DND-41 (cell line): ENCODE data around the gene PKNOX1.
"Not testable (repeated sequence)": the region's sequence is repeated elsewhere in the genome, so short reads cannot be mapped to it uniquely, and the experiment has no call there.

ENCODE experiments used
- ATAC-seq: fragments of 200-7000 bp; cut with Tn5 transposase; 3 replicates; pipeline ENCODE4 v1.9.1; 2021; ENCODE audit warnings: low read depth; ENCODE audit not compliant: insufficient read depth
- DNase-seq: peaks from one replicate; pipeline ENCODE4 v3.0.0-alpha.2; 2020
- H2AFZ ChIP-seq: 2 replicates; pipeline ENCODE4 v1.6.0; 2012; ENCODE audit warnings: low read depth, low read length
- H3K27ac ChIP-seq: 2 replicates; pipeline ENCODE4 v1.5.1; 2012; ENCODE audit warnings: low read length, inconsistent platforms
- H3K27me3 ChIP-seq: fragments of 200-600 bp; sonication (generic); 2 replicates; pipeline ENCODE4 v1.6.0; 2012; ENCODE audit warnings: low read length, mild to moderate bottlenecking, inconsistent platforms; ENCODE audit not compliant: insufficient read depth, poor library complexity
- H3K36me3 ChIP-seq: 2 replicates; pipeline ENCODE4 v1.5.1; 2012; ENCODE audit warnings: low read length, inconsistent platforms; ENCODE audit not compliant: insufficient read depth
- H3K4me1 ChIP-seq: 2 replicates; pipeline ENCODE4 v1.5.1; 2012; ENCODE audit warnings: mild to moderate bottlenecking, low read length; ENCODE audit not compliant: insufficient read depth
- H3K4me2 ChIP-seq: 2 replicates; pipeline ENCODE4 v1.6.0; 2012; ENCODE audit warnings: mild to moderate bottlenecking, moderate library complexity, low read length, inconsistent platforms; ENCODE audit not compliant: insufficient read depth
- H3K4me3 ChIP-seq, 2 experiments: fragments of 200-600 bp in 1 of 2; shearing (Covaris generic) in 1 of 2; 2 replicates each; pipeline ENCODE4 v1.5.1; 2012 to 2016; ENCODE audit warnings: inconsistent platforms in 2 of 2, low read length in 2 of 2, mild to moderate bottlenecking in 2 of 2, low read depth in 1 of 2, moderate library complexity in 1 of 2
- H3K79me2 ChIP-seq: 2 replicates; pipeline ENCODE4 v1.6.0; 2012; ENCODE audit warnings: low read length, inconsistent platforms; ENCODE audit not compliant: insufficient read depth
- H3K9ac ChIP-seq: 2 replicates; pipeline ENCODE4 v1.6.0; 2012; ENCODE audit warnings: low read depth, mild to moderate bottlenecking, inconsistent platforms, low read length, moderate library complexity
- H3K9me3 ChIP-seq: 2 replicates; pipeline ENCODE4 v1.5.1; 2012; ENCODE audit warnings: low read length, moderate library complexity, mild to moderate bottlenecking, inconsistent platforms; ENCODE audit not compliant: insufficient read depth, severe bottlenecking
- H4K20me1 ChIP-seq: 2 replicates; pipeline ENCODE4 v1.6.0; 2012; ENCODE audit warnings: low read length; ENCODE audit not compliant: insufficient read depth
- EZH2 ChIP-seq: IDR thresholded peaks from 3 replicates; pipeline ENCODE4 v1.6.1; 2012; ENCODE audit warnings: borderline replicate concordance, low read depth, mild to moderate bottlenecking, moderate library complexity, low read length, inconsistent platforms; ENCODE audit not compliant: severe bottlenecking
- TF ChIP-seq, protein P1 (sequence below): IDR thresholded peaks from 2 replicates; pipeline ENCODE4 v1.5.1; 2012; ENCODE audit warnings: borderline replicate concordance, low read length, moderate library complexity, mild to moderate bottlenecking; ENCODE audit not compliant: poor library complexity, severe bottlenecking; ENCODE audit errors: extremely low read depth

The PKNOX1 gene

DNA sequence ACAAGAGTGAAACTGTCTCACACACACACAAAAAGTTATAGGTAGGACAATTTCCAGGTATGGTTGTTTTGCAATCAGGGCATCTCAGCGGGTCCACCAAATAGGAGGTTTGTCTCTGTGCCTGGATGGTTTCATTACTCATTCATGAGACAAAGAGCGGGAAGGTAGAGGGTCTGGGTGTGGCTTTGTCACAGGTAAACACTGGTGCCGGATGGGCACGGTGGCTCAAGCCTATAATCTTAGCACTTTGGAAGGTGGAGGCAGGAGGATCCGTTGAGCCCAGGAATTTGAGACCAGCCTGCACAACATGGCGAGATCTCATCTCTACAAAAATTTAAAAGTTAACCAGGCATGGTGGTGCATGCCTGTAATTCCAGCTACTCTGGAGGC lies 32.7 kb upstream of the PKNOX1 start:
- no peak for DNase-seq

DNA sequence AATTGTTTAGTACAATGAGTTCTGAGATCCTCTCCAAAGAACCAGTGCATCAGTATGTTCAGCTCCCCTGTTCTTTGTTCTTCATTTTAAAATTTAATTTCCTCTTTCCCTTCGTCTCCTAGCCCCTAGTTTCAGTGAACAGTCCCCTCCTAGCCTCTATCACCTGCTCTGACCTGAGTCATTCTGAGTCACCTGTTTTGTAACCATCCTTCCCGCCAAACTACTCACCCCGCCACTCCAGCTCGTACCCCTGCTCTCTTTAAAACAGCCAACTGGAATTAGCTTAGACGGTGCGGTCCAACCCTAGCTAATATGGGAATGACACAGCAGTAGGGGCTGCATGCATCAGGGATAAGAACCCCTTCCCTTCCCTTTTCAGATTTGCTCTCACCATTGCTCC lies 32.1 kb upstream of the PKNOX1 start:
- no peak for ATAC-seq
- no peaks in the 10 kb centered on the region for H3K36me3 ChIP-seq
- no peak overlapping the region for H3K9ac ChIP-seq
- no peak overlapping the region for H3K27ac ChIP-seq
- DNase-seq = no peak
- no peaks in the 10 kb centered on the region for H3K4me1 ChIP-seq
- TF ChIP-seq, protein P1, sequence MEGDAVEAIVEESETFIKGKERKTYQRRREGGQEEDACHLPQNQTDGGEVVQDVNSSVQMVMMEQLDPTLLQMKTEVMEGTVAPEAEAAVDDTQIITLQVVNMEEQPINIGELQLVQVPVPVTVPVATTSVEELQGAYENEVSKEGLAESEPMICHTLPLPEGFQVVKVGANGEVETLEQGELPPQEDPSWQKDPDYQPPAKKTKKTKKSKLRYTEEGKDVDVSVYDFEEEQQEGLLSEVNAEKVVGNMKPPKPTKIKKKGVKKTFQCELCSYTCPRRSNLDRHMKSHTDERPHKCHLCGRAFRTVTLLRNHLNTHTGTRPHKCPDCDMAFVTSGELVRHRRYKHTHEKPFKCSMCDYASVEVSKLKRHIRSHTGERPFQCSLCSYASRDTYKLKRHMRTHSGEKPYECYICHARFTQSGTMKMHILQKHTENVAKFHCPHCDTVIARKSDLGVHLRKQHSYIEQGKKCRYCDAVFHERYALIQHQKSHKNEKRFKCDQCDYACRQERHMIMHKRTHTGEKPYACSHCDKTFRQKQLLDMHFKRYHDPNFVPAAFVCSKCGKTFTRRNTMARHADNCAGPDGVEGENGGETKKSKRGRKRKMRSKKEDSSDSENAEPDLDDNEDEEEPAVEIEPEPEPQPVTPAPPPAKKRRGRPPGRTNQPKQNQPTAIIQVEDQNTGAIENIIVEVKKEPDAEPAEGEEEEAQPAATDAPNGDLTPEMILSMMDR = no peak
- no peak for TF ChIP-seq EZH2
- H3K4me3 ChIP-seq = no peak overlapping the region
- H3K4me2 ChIP-seq = no peak overlapping the region
- no peak overlapping the region for H2AFZ ChIP-seq
- no peaks in the 10 kb centered on the region for H4K20me1 ChIP-seq
- H3K9me3 ChIP-seq = no peaks in the 10 kb centered on the region
- no peaks in the 10 kb centered on the region for H3K27me3 ChIP-seq
- no peaks in the 10 kb centered on the region for H3K79me2 ChIP-seq

More for the DNA sequence above, 32.7 kb upstream of the PKNOX1 start:
- Histone ChIP-seq H3K79me2 (no peaks in the 10 kb centered on the region), H3K9ac (no peak overlapping the region), H3K27ac (no peak overlapping the region), H2AFZ (no peak overlapping the region), H4K20me1 (no peaks in the 10 kb centered on the region), H3K4me2 (no peak overlapping the region), H3K36me3 (no peaks in the 10 kb centered on the region), H3K4me1 (no peaks in the 10 kb centered on the region), H3K27me3 (no peaks in the 10 kb centered on the region), H3K9me3 (no peaks in the 10 kb centered on the region), H3K4me3 (no peak overlapping the region)
- no peak for ATAC-seq
- no peak for TF ChIP-seq EZH2
- TF ChIP-seq, protein P1 = no peak

GRCh38 chr21:42949094-42949755 lies 25.1 kb upstream of the PKNOX1 start:
- not testable (repeated sequence) for H3K4me2 ChIP-seq, H3K79me2 ChIP-seq, H3K27ac ChIP-seq, H3K4me1 ChIP-seq, DNase-seq, H3K4me3 ChIP-seq, H3K27me3 ChIP-seq, H4K20me1 ChIP-seq, H3K36me3 ChIP-seq, H3K9ac ChIP-seq, H2AFZ ChIP-seq, H3K9me3 ChIP-seq, ATAC-seq

- not testable (repeated sequence) for H3K4me2 ChIP-seq, H3K36me3 ChIP-seq, H4K20me1 ChIP-seq, DNase-seq, H3K4me1 ChIP-seq, H3K4me3 ChIP-seq, H3K9me3 ChIP-seq, ATAC-seq, H2AFZ ChIP-seq, H3K27me3 ChIP-seq, H3K79me2 ChIP-seq, H3K27ac ChIP-seq, H3K9ac ChIP-seq
Observed at GRCh38 chr21:42951193-42951592, 23.2 kb upstream of the PKNOX1 start.
